Activated naive CD8-positive, alpha-beta T cell treated with anti-CD3 and anti-CD28 coated beads, Interleukin-2, amount 50 U/mL, for 24 hours (primary cell): ENCODE results near the gene ITK.
A peak's percentile ranks its signal among the peaks of the same experiment; 100 is the strongest.
"Not testable (repeated sequence)": the region's sequence is repeated elsewhere in the genome, so short reads cannot be mapped to it uniquely, and the experiment has no call there.

Source experiments
- ATAC-seq: fragments of 150-1000 bp; cut with Tn5 transposase; one replicate; pipeline ENCODE4 v1.10.0; 2021
- DNase-seq: peaks from one replicate; pipeline ENCODE4 v3.0.0; 2021
- H3K27ac Mint-ChIP-seq: one replicate; pipeline ENCODE4 v1.8.0; 2021; ENCODE audit warnings: mild to moderate bottlenecking, mixed read lengths
- H3K27me3 Mint-ChIP-seq: one replicate; pipeline ENCODE4 v1.8.0; 2021; ENCODE audit warnings: mixed read lengths
- H3K36me3 Mint-ChIP-seq: one replicate; pipeline ENCODE4 v1.8.0; 2021; ENCODE audit warnings: low read depth, mixed read lengths
- H3K4me1 Mint-ChIP-seq: one replicate; pipeline ENCODE4 v1.8.0; 2021; ENCODE audit warnings: mixed read lengths
- H3K4me3 Mint-ChIP-seq: one replicate; pipeline ENCODE4 v1.8.0; 2021; ENCODE audit warnings: mild to moderate bottlenecking, moderate library complexity, mixed read lengths
- H3K9me3 Mint-ChIP-seq: one replicate; pipeline ENCODE4 v1.8.0; 2021; ENCODE audit warnings: mixed read lengths

The ITK gene

GRCh38 chr5:157186309-157187045 is 5.8 kb downstream of the ITK start:
- Mint-ChIP-seq H3K36me3 (peaks cover 91% of the 10 kb centered on the region), H3K4me3 (peak overlapping the region; percentile 89), H3K4me1 (peaks cover 55% of the 10 kb centered on the region), H3K27ac (peak overlapping the region; percentile 94), H3K27me3 (no peaks in the 10 kb centered on the region), H3K9me3 (no peaks in the 10 kb centered on the region)
- DNase-seq (peak; percentile 30), ATAC-seq (peak; percentile 12)

DNA sequence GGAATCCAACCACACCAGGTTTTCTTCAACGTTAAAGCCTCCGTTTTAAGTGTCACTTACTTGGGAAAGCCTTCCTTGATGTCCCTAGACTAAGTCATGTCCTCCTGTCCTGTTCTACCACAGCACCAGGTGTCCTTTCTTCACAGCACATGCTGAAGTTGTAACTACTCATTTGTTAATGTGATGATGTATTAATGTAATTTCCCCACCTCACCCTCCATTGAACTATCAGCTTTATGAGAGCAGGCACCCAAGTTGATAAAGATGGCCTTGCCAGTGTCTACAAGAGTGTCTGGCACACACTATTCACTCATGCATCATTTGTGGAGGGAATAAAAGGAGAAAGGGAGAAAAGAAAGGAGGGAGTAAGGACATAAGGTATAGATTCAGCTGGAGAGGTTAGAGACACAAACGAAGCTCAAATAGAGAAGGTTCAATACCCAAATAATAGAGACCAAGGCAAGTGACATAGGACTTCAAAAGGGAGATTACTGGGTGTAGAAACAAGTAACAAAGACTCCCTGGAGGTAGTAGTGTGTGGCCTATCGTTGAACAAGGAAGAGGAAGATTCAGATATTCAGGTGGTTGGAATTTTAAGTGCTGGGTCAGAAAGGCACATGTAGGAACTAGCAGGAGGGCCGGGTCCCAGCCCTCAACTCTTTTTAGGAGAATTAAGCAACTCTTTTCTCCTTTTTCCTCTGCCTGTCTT is 6.6 kb downstream of the ITK start:
- peak overlapping the region; percentile 89 for H3K4me3 Mint-ChIP-seq
- peaks cover 61% of the 10 kb centered on the region for H3K4me1 Mint-ChIP-seq
- H3K36me3 Mint-ChIP-seq: peaks cover 91% of the 10 kb centered on the region
- no peaks in the 10 kb centered on the region for H3K9me3 Mint-ChIP-seq
- DNase-seq (no peak), ATAC-seq (peak; percentile 6)
- peak overlapping the region; percentile 94 for H3K27ac Mint-ChIP-seq
- H3K27me3 Mint-ChIP-seq: no peaks in the 10 kb centered on the region

DNA sequence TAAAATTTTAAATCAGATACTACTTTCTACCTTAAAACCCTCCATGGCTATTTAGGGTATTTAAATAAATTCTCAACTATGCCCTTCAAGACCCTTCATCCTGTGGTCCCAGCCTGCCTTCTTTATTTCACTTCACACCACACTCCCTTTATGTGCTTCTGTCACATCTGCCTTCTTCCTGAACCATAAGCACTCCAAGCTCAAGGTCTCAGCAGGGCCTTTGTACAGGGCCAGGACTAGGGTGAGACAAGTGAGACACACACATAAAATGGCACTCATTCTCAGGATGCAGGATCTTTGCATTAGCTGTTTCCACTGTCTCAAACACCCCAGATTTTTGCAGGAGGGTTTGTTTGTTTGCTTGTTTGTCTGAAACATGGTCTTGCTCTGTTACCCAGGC is 7.6 kb downstream of the ITK start:
- no peaks in the 10 kb centered on the region for H3K27me3 Mint-ChIP-seq
- peak overlapping the region; percentile 94 for H3K27ac Mint-ChIP-seq
- peak; percentile 17 for DNase-seq
- no peak for ATAC-seq
- H3K9me3 Mint-ChIP-seq: no peaks in the 10 kb centered on the region
- peak overlapping the region; percentile 89 for H3K4me3 Mint-ChIP-seq
- H3K4me1 Mint-ChIP-seq: peaks cover 70% of the 10 kb centered on the region
- H3K36me3 Mint-ChIP-seq: peaks cover 92% of the 10 kb centered on the region

DNA sequence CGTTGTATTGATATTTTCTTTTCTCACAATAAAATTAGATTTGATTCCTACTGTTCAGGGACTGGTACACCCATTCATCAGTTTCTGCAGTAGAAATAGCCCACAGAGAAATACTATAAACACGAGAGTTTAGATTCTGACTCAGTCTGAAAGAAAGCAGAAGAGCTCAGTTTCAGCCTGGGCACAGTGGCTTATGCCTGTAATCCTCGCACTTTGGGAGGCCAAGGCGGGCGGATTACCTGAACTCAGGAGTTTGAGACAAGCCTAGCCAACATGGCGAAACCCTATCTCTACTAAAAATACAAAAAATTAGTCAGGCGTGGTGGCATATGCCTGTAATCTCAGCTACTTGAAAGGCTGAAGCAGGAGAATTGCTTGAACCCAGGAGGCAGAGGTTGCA is 8.6 kb downstream of the ITK start:
- ATAC-seq: peak; percentile 70
- Mint-ChIP-seq H3K27ac (peak overlapping the region; percentile 94), H3K36me3 (peaks cover 91% of the 10 kb centered on the region), H3K9me3 (no peaks in the 10 kb centered on the region), H3K4me1 (peaks cover 80% of the 10 kb centered on the region), H3K4me3 (peak overlapping the region; percentile 89), H3K27me3 (no peaks in the 10 kb centered on the region)
- DNase-seq: peak; percentile 49

GRCh38 chr5:157193699-157194424 is 13.2 kb downstream of the ITK start:
- Mint-ChIP-seq H3K36me3 (peaks cover 84% of the 10 kb centered on the region), H3K4me1 (peaks cover 93% of the 10 kb centered on the region), H3K4me3 (peak overlapping the region; percentile 89), H3K27ac (peak overlapping the region; percentile 94), H3K27me3 (no peaks in the 10 kb centered on the region), H3K9me3 (no peaks in the 10 kb centered on the region)
- ATAC-seq: no peak
- peak; percentile 12 for DNase-seq

DNA sequence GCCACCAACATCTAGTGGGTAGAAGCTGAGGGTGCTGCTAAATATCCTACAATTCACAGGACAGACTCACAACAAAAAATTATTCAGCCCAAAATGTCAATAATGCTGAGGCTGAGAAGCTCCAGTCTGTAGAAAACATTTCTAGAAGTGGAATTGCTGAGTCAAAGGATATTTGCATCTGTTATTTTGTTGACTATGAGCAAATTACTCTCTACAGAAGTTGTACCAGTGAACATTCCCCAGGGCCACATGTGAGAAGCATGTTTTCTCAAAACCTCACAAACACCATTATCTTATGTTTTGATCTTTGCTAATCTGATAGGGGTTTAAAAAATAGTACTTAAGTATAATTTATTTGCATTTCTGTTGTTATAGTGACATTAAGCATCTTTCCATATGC is 15.4 kb downstream of the ITK start:
- Mint-ChIP-seq H3K4me3 (peak overlapping the region; percentile 89), H3K27me3 (no peaks in the 10 kb centered on the region), H3K9me3 (no peaks in the 10 kb centered on the region), H3K4me1 (peaks cover 96% of the 10 kb centered on the region), H3K27ac (peak overlapping the region; percentile 94), H3K36me3 (peaks cover 87% of the 10 kb centered on the region)
- ATAC-seq: peak; percentile 10
- DNase-seq: no peak

DNA sequence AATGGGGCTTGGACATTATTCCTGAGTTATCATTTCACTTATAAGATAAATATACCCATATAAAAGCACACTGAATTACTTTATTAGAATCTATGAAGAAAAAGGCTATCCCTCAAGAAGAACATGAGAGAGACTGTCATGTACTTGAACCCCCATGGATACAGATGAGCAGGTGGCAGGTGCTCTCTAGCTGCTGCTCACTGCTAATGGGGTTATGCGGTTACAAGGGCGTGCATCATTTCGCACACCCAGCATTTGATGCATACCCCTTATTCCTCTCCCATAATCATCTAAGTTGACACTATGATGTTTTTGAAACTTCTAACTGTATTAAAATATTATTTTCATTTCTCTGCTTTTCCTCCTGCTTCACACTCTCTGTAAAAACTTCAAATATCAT is 16.4 kb downstream of the ITK start:
- H3K36me3 Mint-ChIP-seq: peaks cover 87% of the 10 kb centered on the region
- ATAC-seq: no peak
- DNase-seq: peak; percentile 26
- peak overlapping the region; percentile 89 for H3K4me3 Mint-ChIP-seq
- peaks cover 97% of the 10 kb centered on the region for H3K4me1 Mint-ChIP-seq
- H3K9me3 Mint-ChIP-seq: no peaks in the 10 kb centered on the region
- peak overlapping the region; percentile 94 for H3K27ac Mint-ChIP-seq
- no peaks in the 10 kb centered on the region for H3K27me3 Mint-ChIP-seq

GRCh38 chr5:157198277-157198986 is 17.8 kb downstream of the ITK start:
- Mint-ChIP-seq H3K9me3 (no peaks in the 10 kb centered on the region), H3K4me1 (peaks cover 98% of the 10 kb centered on the region), H3K36me3 (peaks cover 86% of the 10 kb centered on the region), H3K4me3 (peak overlapping the region; percentile 89), H3K27me3 (no peaks in the 10 kb centered on the region), H3K27ac (peak overlapping the region; percentile 94)
- DNase-seq (peak; percentile 66), ATAC-seq (peak; percentile 78)

GRCh38 chr5:157201857-157202256 is 21.2 kb downstream of the ITK start:
- H3K27ac Mint-ChIP-seq: peak overlapping the region; percentile 94

DNA sequence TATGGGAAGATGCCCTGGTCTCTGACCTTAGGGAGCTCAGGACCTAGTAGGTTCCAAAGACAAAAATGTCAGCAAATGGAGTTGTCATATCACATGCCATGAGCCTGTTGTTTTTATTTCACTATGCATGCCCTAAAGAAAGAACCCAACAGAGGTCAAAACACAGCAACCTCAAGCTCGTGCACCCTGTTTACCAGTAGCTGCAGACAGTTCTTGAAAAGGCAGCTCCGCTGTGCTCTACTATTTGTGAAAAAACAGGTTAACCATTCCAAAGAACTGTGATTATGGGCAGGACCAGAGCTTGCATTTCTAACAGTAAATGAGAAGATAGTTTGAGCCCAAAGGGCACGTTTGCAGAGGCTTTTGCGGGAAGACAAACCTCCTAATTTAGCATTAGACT is 22.8 kb downstream of the ITK start:
- DNase-seq (peak; percentile 6), ATAC-seq (no peak)
- H3K27me3 Mint-ChIP-seq: no peaks in the 10 kb centered on the region
- H3K4me3 Mint-ChIP-seq: peak overlapping the region; percentile 62
- peaks cover 88% of the 10 kb centered on the region for H3K36me3 Mint-ChIP-seq
- no peaks in the 10 kb centered on the region for H3K9me3 Mint-ChIP-seq
- H3K27ac Mint-ChIP-seq: peak overlapping the region; percentile 94
- peaks cover 92% of the 10 kb centered on the region for H3K4me1 Mint-ChIP-seq

More at GRCh38 chr5:157201857-157202256, 21.2 kb downstream of the ITK start:
- H3K27me3 Mint-ChIP-seq: no peaks in the 10 kb centered on the region
- peak overlapping the region; percentile 62 for H3K4me3 Mint-ChIP-seq
- ATAC-seq: no peak
- peak; percentile 6 for DNase-seq
- peaks cover 94% of the 10 kb centered on the region for H3K4me1 Mint-ChIP-seq
- H3K9me3 Mint-ChIP-seq: no peaks in the 10 kb centered on the region
- H3K36me3 Mint-ChIP-seq: peaks cover 86% of the 10 kb centered on the region

GRCh38 chr5:157204765-157205164 is 24.1 kb downstream of the ITK start:
- Mint-ChIP-seq H3K36me3 (peaks cover 88% of the 10 kb centered on the region), H3K9me3 (no peaks in the 10 kb centered on the region), H3K4me3 (peak overlapping the region; percentile 37), H3K27ac (peak overlapping the region; percentile 94), H3K4me1 (peaks cover 92% of the 10 kb centered on the region), H3K27me3 (no peaks in the 10 kb centered on the region)
- DNase-seq (no peak), ATAC-seq (no peak)

- DNase-seq (no peak), ATAC-seq (no peak)
- Mint-ChIP-seq H3K4me3 (no peak overlapping the region), H3K36me3 (peaks cover 85% of the 10 kb centered on the region), H3K27ac (peak overlapping the region; percentile 28), H3K4me1 (peaks cover 90% of the 10 kb centered on the region), H3K9me3 (no peaks in the 10 kb centered on the region), H3K27me3 (no peaks in the 10 kb centered on the region)
These were observed 25.1 kb downstream of the ITK start for GRCh38 chr5:157205708-157206107.

DNA sequence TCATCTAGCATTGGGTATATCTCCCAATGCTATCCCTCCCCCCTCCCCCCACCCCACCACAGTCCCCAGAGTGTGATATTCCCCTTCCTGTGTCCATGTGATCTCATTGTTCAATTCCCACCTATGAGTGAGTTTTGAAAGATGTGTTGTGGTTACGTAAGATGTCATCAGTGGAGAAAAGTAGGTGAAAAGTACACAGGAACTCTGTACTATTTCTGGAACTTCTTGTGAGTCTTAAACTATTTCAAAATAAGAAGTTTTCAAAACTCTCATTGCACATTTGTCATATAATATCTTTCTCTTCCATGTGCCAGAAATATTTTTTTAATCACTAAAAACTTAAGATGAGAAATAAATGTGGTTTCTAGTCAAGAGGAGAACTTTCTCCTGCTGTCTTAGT is 30.0 kb downstream of the ITK start:
- ATAC-seq, H3K27me3 Mint-ChIP-seq, H3K9me3 Mint-ChIP-seq, DNase-seq: not testable (repeated sequence)
- Mint-ChIP-seq H3K27ac (peak overlapping the region; percentile 99), H3K4me3 (peak overlapping the region; percentile 20), H3K4me1 (peaks cover 94% of the 10 kb centered on the region), H3K36me3 (peaks cover 91% of the 10 kb centered on the region)

DNA sequence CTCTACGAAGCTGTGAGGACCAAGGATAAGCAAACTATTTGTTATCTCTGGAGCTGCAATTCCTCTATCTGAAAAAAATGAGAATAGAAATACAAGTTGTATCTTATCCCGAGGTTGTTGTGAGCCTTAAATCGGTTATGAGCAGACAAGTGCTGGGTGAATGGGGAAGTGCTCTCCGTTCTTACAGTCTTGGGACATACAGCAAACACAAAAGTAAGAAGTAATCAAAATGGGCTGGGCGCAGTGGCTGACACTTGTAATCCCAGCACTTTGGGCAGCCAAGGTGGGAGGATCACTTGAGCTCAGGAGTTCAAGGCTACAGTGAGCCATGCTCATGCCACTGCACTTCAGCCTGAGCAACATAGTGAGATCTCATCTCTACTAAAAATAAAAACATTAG is 31.7 kb downstream of the ITK start:
- ATAC-seq (no peak), DNase-seq (no peak)
- Mint-ChIP-seq H3K4me1 (peaks cover 98% of the 10 kb centered on the region), H3K27ac (peak overlapping the region; percentile 99), H3K36me3 (peaks cover 93% of the 10 kb centered on the region), H3K4me3 (peak overlapping the region; percentile 37), H3K9me3 (peaks cover 6% of the 10 kb centered on the region), H3K27me3 (no peaks in the 10 kb centered on the region)
